Endothelial cell of umbilical vein (primary cell): ENCODE results near the gene JSRP1.

Source experiments
- EZH2 ChIP-seq: IDR thresholded peaks from 2 replicates; pipeline ENCODE4 v1.6.1; 2012; ENCODE audit warnings: borderline replicate concordance, low read depth, mild to moderate bottlenecking, moderate library complexity, low read length, inconsistent platforms; ENCODE audit not compliant: severe bottlenecking
- POLR2A ChIP-seq: IDR thresholded peaks from 2 replicates; pipeline ENCODE4 v1.6.1; 2012; ENCODE audit warnings: low read depth, mild to moderate bottlenecking, control low read depth, low read length
- POLR2AphosphoS5 ChIP-seq: IDR thresholded peaks from 2 replicates; pipeline ENCODE4 v1.6.1; 2012; ENCODE audit warnings: low read depth, mild to moderate bottlenecking, control low read depth, low read length, moderate library complexity; ENCODE audit not compliant: insufficient read depth
- TF ChIP-seq, protein P1 (sequence below), 2 donors: IDR thresholded peaks; 1 replicate in 1 of 2; 2 replicates in 1 of 2; pipeline ENCODE4 v1.5.1; 2011; ENCODE audit warnings: low read length in 2 of 2, mild to moderate bottlenecking in 2 of 2, moderate library complexity in 2 of 2, control low read depth in 1 of 2, inconsistent platforms in 1 of 2, low read depth in 1 of 2; ENCODE audit not compliant: insufficient read depth in 1 of 2; ENCODE audit errors: extremely low read depth in 1 of 2

DNA sequence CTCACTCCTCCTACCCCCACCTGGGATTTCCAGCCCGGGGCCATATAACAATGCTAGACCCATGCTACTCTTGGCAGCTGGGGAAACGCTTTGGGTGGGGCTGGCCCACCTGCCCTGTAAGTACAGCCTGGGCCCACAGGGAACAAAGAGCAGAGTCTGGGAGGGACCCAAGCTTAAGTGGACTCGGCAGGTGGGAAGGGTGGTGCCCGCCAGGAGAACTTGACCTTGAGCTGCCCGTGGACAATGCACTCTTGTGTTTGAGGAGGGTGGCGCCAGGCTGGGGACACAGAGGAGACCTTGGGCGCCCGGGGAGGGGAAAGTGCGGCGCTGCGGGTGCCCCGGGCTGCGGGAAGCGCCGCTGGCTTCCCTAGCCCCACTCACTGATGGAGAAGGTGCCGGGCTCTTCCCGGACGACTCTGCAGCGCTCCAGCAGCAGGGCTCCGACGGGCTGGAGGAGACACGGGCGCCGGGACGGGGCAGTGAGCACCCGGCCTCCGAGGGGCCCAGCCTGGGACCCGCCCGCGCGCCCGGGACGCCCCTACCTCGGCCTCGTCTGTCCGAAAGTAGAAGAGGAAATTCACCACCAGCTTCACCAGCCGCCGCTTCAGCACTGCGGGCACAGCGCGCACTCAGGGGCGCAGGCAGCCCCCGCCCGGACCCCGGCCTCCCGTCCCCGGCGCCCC lies 20.7 kb downstream of the JSRP1 start:
- TF ChIP-seq, protein P1, sequence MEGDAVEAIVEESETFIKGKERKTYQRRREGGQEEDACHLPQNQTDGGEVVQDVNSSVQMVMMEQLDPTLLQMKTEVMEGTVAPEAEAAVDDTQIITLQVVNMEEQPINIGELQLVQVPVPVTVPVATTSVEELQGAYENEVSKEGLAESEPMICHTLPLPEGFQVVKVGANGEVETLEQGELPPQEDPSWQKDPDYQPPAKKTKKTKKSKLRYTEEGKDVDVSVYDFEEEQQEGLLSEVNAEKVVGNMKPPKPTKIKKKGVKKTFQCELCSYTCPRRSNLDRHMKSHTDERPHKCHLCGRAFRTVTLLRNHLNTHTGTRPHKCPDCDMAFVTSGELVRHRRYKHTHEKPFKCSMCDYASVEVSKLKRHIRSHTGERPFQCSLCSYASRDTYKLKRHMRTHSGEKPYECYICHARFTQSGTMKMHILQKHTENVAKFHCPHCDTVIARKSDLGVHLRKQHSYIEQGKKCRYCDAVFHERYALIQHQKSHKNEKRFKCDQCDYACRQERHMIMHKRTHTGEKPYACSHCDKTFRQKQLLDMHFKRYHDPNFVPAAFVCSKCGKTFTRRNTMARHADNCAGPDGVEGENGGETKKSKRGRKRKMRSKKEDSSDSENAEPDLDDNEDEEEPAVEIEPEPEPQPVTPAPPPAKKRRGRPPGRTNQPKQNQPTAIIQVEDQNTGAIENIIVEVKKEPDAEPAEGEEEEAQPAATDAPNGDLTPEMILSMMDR (IDR thresholded peaks at IDR 0.05; ENCODE audit: extremely low read depth in 1 of 2, insufficient read depth in 1 of 2, low read depth in 1 of 2, low read length in 2 of 2), result no peak
- TF ChIP-seq EZH2 (no peak), POLR2A (peak; percentile 43), POLR2AphosphoS5 (no peak)
